Measurements from ENCODE around the gene RTP5. TPM values are rescaled to one million over a fixed set of nuclear protein-coding genes. Genes with fewer than 3 reads are reported as not detected.
"Not testable (repeated sequence)": the region's sequence is repeated elsewhere in the genome, so short reads cannot be mapped to it uniquely, and the experiment has no call there.

The RTP5 gene
- total RNA-seq, 1 donor from 2014 or later = not detected

DNA sequence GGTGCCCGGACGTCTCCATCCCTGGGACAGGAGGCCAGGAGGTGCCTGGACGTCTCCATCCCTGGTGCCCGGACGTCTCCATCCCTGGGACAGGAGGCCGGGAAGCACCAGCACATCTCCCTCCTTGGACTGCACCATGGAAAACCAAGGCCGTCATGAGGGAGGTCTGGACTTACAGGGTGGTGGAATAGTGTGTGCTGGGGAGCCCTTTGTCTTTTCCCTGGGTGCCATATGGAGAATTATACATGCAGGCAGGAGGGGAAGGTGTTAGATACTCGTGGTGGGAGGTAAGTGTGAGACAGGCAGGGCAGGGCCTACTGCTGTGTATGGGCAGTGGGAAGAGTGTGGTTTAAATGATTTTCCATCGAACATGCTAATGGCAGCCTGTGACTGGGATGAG, 52.9 kb downstream of the RTP5 start:
- DNase-seq (ENCODE audit: low read depth, low spot score) = no peak

DNA sequence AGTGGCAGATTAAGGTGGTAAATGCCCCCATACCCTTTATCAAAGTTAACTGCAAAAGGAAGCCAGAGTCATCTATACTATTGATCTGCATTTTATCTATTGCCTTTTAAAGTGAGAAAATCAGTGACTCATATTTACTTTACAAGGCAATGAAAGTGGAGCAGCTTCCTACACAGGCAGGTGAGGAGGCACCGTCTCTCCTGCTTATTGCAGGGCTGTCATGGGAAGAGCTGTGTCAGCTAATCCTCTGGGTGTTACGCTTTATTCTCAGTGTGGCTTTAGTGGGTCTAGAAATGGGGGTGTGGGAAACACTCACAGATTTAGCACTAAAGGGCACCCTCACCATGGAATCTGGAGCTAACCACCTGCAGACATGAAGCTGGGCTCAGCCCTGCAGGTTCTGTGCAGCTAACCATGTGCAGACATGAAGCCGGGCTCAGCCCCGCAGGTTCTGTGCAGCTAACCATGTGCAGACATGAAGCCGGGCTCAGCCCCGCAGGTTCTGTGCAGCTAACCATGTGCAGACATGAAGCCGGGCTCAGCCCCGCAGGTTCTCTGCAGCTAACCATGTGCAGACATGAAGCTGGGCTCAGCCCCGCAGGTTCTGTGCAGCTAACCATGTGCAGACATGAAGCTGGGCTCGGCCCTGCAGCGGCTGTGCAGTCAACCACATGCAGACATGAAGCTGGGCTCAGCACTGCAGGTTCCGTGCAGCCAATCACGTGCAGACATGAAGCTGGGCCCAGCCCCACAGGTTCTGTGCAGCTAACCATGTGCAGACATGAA, 53.5 kb downstream of the RTP5 start:
- not testable (repeated sequence) for DNase-seq (ENCODE audit: low read depth, low spot score)

Other genes starting within 250 kb of the RTP5 start
- 47.3 and 56.6 TPM in 2 replicates for gene THAP4, start 232.6 kb upstream of the RTP5 start, total RNA-seq
- gene ATG4B, start 232.0 kb upstream of the RTP5 start, total RNA-seq = 75.2 and 75.8 TPM in 2 replicates
- 48.2 and 64.2 TPM in 2 replicates for gene DTYMK, start 182.9 kb upstream of the RTP5 start, total RNA-seq
- 25.0 and 36.6 TPM in 2 replicates for gene ING5, start 167.7 kb upstream of the RTP5 start, total RNA-seq
- gene D2HGDH, start 135.1 kb upstream of the RTP5 start, total RNA-seq = 10.7 and 12.3 TPM in 2 replicates
- gene GAL3ST2, start 92.9 kb upstream of the RTP5 start, total RNA-seq = not detected in 2 replicates
- not detected in 2 replicates for gene NEU4, start 60.5 kb upstream of the RTP5 start, total RNA-seq
- not detected in 2 replicates for gene PDCD1, start 10.8 kb upstream of the RTP5 start, total RNA-seq